Kidney (tissue), 14 donors: Measurements from ENCODE around the gene BAIAP3. TPM values are rescaled to one million over a fixed set of nuclear protein-coding genes. Genes with fewer than 3 reads are reported as not detected.
"Not testable (repeated sequence)": the region's sequence is repeated elsewhere in the genome, so short reads cannot be mapped to it uniquely, and the experiment has no call there.

Experiments used
- DNase-seq, 5 donors: peaks; one replicate each; pipeline ENCODE4 v3.0.0-alpha.2; 2013 to 2020
- FAIRE-seq: peaks from 2 replicates; lab custom pipeline; 2012; peaks lifted over from hg19 to GRCh38; lab: Jason Lieb, UNC
- H3K27ac ChIP-seq, 2 donors: one replicate each; pipeline ENCODE4 v1.7.0; 2013; ENCODE audit warnings: low read depth in 2 of 2, low read length in 2 of 2, inconsistent platforms in 1 of 2
- H3K27me3 ChIP-seq: one replicate; pipeline ENCODE4 v1.7.1; 2013; ENCODE audit warnings: low read length, inconsistent platforms; ENCODE audit not compliant: control insufficient read depth, insufficient read depth
- H3K36me3 ChIP-seq, 3 donors: one replicate each; pipeline versions ENCODE4 v1.7.0 to v1.7.1; 2013; ENCODE audit warnings: low read length in 3 of 3, control low read depth in 1 of 3, inconsistent platforms in 1 of 3; ENCODE audit not compliant: insufficient read depth in 3 of 3, control insufficient read depth in 2 of 3
- H3K4me1 ChIP-seq, 3 donors: one replicate each; pipeline versions ENCODE4 v1.7.0 to v1.7.1; 2013; ENCODE audit warnings: low read length in 3 of 3, inconsistent platforms in 1 of 3, low read depth in 1 of 3; ENCODE audit not compliant: control insufficient read depth in 2 of 3, insufficient read depth in 2 of 3
- H3K4me3 ChIP-seq, 3 donors: one replicate each; pipeline versions ENCODE4 v1.7.0 to v1.8.1; 2013; ENCODE audit warnings: low read length in 3 of 3, control low read depth in 1 of 3, inconsistent platforms in 1 of 3
- H3K9ac ChIP-seq, 3 donors: one replicate each; pipeline versions ENCODE4 v1.7.0 to v1.7.1; 2013; ENCODE audit warnings: low read length in 3 of 3, control low read depth in 1 of 3, inconsistent platforms in 1 of 3
- H3K9me3 ChIP-seq, 3 donors: one replicate each; pipeline versions ENCODE4 v1.7.0 to v1.7.1; 2013; ENCODE audit warnings: low read length in 3 of 3, control low read depth in 1 of 3, inconsistent platforms in 1 of 3; ENCODE audit not compliant: control insufficient read depth in 2 of 3, insufficient read depth in 1 of 3
- CTCF ChIP-seq: IDR thresholded peaks from 3 replicates; pipeline ENCODE4 v1.5.1; 2012; ENCODE audit warnings: mild to moderate bottlenecking, moderate library complexity, borderline replicate concordance; ENCODE audit not compliant: insufficient read depth; ENCODE audit errors: extremely low read depth
- intact Hi-C: fragments of 100-400 bp; cut with DNase I; formaldehyde crosslinking; loops from one replicate; pipeline ENCODE4 v1.11.1; 2022
- polyA plus RNA-seq: library from polyadenylated mRNA; stranded (reverse); fragments of 350-450 nt; fragmentation: Illumina TruSeq; extraction: RNeasy Lipid Tissue Mini Kit (QIAGEN cat#74804); gene quantifications from one replicate; pipeline ENCODE4 v1.2.3, GENCODE V29; 2014; ENCODE audit warnings: low read depth, low replicate concordance; ENCODE audit not compliant: insufficient read depth
- total RNA-seq: library from RNA; stranded (reverse); fragmentation: NEBNext Ultra II Directional; extraction: Animal tissue kit (Norgen Biotek cat#: 25700); gene quantifications from one replicate; pipeline ENCODE4 v1.2.1, GENCODE V29; 2021
- donor health status: control.
- donor health status: control.
- donor health status: control.
- donor health status: control.
- donor health status: control.
- donor health status: DM: yes; HTN: yes; CAD: no.
- donor health status: Normal renal cell carcinoma (clear cell type).

Gene BAIAP3
- total and polyA plus RNA-seq, 2 donors from 2014 or later = 8.0 to 8.2 TPM

GRCh38 chr16:1291576-1291974 lies 41.9 kb upstream of the BAIAP3 start:
- intact Hi-C loops = no loop called here
- FAIRE-seq (no peak), DNase-seq (peak in 4 of 5 donors; percentile 88 to 91 (median 90))
- Histone ChIP-seq H3K4me1 (peaks cover 0 to 4% (median 0%) of the 10 kb centered on the region in 3 donors), H3K4me3 (no peak overlapping the region), H3K27ac (no peak overlapping the region), H3K9ac (no peak overlapping the region), H3K36me3 (no peaks in the 10 kb centered on the region), H3K9me3 (no peaks in the 10 kb centered on the region), H3K27me3 (peaks cover 13% of the 10 kb centered on the region)
- no peak for TF ChIP-seq CTCF

GRCh38 chr16:1292208-1292607 lies 41.2 kb upstream of the BAIAP3 start:
- FAIRE-seq, H3K4me1 ChIP-seq, intact Hi-C loops, H3K9ac ChIP-seq, DNase-seq, H3K27ac ChIP-seq, H3K9me3 ChIP-seq, H3K4me3 ChIP-seq, H3K36me3 ChIP-seq: not testable (repeated sequence)
- H3K27me3 ChIP-seq = peaks cover 13% of the 10 kb centered on the region

GRCh38 chr16:1292808-1293207 lies 40.6 kb upstream of the BAIAP3 start:
- H3K4me1 ChIP-seq, H3K9ac ChIP-seq, H3K4me3 ChIP-seq, intact Hi-C loops, H3K36me3 ChIP-seq, FAIRE-seq, H3K9me3 ChIP-seq, DNase-seq, H3K27ac ChIP-seq, H3K27me3 ChIP-seq: not testable (repeated sequence)

- Histone ChIP-seq H3K27ac (no peak overlapping the region), H3K36me3 (no peaks in the 10 kb centered on the region), H3K9me3 (no peaks in the 10 kb centered on the region), H3K4me1 (peaks cover 0 to 7% (median 0%) of the 10 kb centered on the region in 3 donors), H3K4me3 (no peak overlapping the region), H3K27me3 (peaks cover 6% of the 10 kb centered on the region), H3K9ac (no peak overlapping the region)
- intact Hi-C loops = no loop called here
- DNase-seq (no peak), FAIRE-seq (no peak)
- no peak for TF ChIP-seq CTCF
Measured at GRCh38 chr16:1293921-1294656, 39.4 kb upstream of the BAIAP3 start.
